ENCODE measurements around the gene CREM.

GRCh38 chr10:35224045-35224740, 97.5 kb downstream of the CREM start:
- TF ChIP-seq, protein P1, sequence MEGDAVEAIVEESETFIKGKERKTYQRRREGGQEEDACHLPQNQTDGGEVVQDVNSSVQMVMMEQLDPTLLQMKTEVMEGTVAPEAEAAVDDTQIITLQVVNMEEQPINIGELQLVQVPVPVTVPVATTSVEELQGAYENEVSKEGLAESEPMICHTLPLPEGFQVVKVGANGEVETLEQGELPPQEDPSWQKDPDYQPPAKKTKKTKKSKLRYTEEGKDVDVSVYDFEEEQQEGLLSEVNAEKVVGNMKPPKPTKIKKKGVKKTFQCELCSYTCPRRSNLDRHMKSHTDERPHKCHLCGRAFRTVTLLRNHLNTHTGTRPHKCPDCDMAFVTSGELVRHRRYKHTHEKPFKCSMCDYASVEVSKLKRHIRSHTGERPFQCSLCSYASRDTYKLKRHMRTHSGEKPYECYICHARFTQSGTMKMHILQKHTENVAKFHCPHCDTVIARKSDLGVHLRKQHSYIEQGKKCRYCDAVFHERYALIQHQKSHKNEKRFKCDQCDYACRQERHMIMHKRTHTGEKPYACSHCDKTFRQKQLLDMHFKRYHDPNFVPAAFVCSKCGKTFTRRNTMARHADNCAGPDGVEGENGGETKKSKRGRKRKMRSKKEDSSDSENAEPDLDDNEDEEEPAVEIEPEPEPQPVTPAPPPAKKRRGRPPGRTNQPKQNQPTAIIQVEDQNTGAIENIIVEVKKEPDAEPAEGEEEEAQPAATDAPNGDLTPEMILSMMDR (IDR thresholded peaks at IDR 0.05; ENCODE audit: insufficient read depth, low read length, poor library complexity, severe bottlenecking), result no peak
- TF ChIP-seq EZH2phosphoT487 (conservative IDR thresholded peaks at IDR 0.05; ENCODE audit: low read length), result no peak
